ENCODE data around the gene TBC1D4. TPM values are rescaled to one million over a fixed set of nuclear protein-coding genes. Genes with fewer than 3 reads are reported as not detected.
"Not testable (repeated sequence)": the region's sequence is repeated elsewhere in the genome, so short reads cannot be mapped to it uniquely, and the experiment has no call there.

Gene TBC1D4
- total RNA-seq, 2 donors from 2014 or later: 27.6 to 56.1 TPM

- no peaks in the 10 kb centered on the region for H3K9me3 ChIP-seq
- no peaks in the 10 kb centered on the region for H3K27me3 ChIP-seq (replicated peaks; ENCODE audit: insufficient read depth)
- no peak for TF ChIP-seq POLR2AphosphoS5 (IDR thresholded peaks at IDR 0.05)
- TF ChIP-seq POLR2A (IDR thresholded peaks at IDR 0.05): no peak
- TF ChIP-seq CTCF (IDR thresholded peaks at IDR 0.05): no peak
- H3K27ac ChIP-seq: no peak overlapping the region
- no peaks in the 10 kb centered on the region for H3K36me3 ChIP-seq
- H3K4me3 ChIP-seq: no peak overlapping the region
- WGBS: 82% methylated on average over 8 of the region's 8 CpGs
- DNase-seq (ENCODE audit: low spot score): no peak
- intact Hi-C loops (cut with DNase I): no loop called here
- H3K4me1 ChIP-seq (replicated peaks): no peaks in the 10 kb centered on the region
Observed at GRCh38 chr13:75279834-75280369, 202.1 kb downstream of the TBC1D4 start.

- H3K9me3 ChIP-seq; H3K4me1 ChIP-seq (replicated peaks); H3K27ac ChIP-seq; intact Hi-C loops (cut with DNase I); H3K27me3 ChIP-seq (replicated peaks; ENCODE audit: insufficient read depth); H3K36me3 ChIP-seq; H3K4me3 ChIP-seq; DNase-seq (ENCODE audit: low spot score): not testable (repeated sequence)
- WGBS: 96% methylated on average over 4 of the region's 4 CpGs
Observed at GRCh38 chr13:75273695-75274094, 208.3 kb downstream of the TBC1D4 start.

- H3K36me3 ChIP-seq: no peaks in the 10 kb centered on the region
- no peak for DNase-seq (ENCODE audit: low spot score)
- WGBS: 97% methylated on average over 1 of the region's 1 CpG
- TF ChIP-seq CTCF (IDR thresholded peaks at IDR 0.05) (no peak), POLR2AphosphoS5 (IDR thresholded peaks at IDR 0.05) (no peak), POLR2A (IDR thresholded peaks at IDR 0.05) (no peak)
- H3K27me3 ChIP-seq (replicated peaks; ENCODE audit: insufficient read depth): no peaks in the 10 kb centered on the region
- no peaks in the 10 kb centered on the region for H3K4me1 ChIP-seq (replicated peaks)
- no peaks in the 10 kb centered on the region for H3K9me3 ChIP-seq
- no peak overlapping the region for H3K27ac ChIP-seq
- no peak overlapping the region for H3K4me3 ChIP-seq
- intact Hi-C loops (cut with DNase I): no loop called here
Observed at GRCh38 chr13:75271846-75272245, 210.1 kb downstream of the TBC1D4 start.

GRCh38 chr13:75268481-75268880, 213.5 kb downstream of the TBC1D4 start:
- DNase-seq (ENCODE audit: low spot score); H3K4me3 ChIP-seq; intact Hi-C loops (cut with DNase I); H3K9me3 ChIP-seq; H3K36me3 ChIP-seq; H3K4me1 ChIP-seq (replicated peaks); H3K27ac ChIP-seq; H3K27me3 ChIP-seq (replicated peaks; ENCODE audit: insufficient read depth): not testable (repeated sequence)
- WGBS: 97% methylated on average over 24 of the region's 24 CpGs

GRCh38 chr13:75264611-75265010, 217.4 kb downstream of the TBC1D4 start:
- TF ChIP-seq CTCF (IDR thresholded peaks at IDR 0.05) (no peak), POLR2AphosphoS5 (IDR thresholded peaks at IDR 0.05) (no peak), POLR2A (IDR thresholded peaks at IDR 0.05) (no peak)
- DNase-seq (ENCODE audit: low spot score): no peak
- H3K4me1 ChIP-seq (replicated peaks): no peaks in the 10 kb centered on the region
- no peak overlapping the region for H3K27ac ChIP-seq
- 97% methylated on average over 2 of the region's 2 CpGs for WGBS
- no peaks in the 10 kb centered on the region for H3K36me3 ChIP-seq
- H3K9me3 ChIP-seq: no peaks in the 10 kb centered on the region
- intact Hi-C loops (cut with DNase I): no loop called here
- H3K27me3 ChIP-seq (replicated peaks; ENCODE audit: insufficient read depth): no peaks in the 10 kb centered on the region
- no peak overlapping the region for H3K4me3 ChIP-seq

GRCh38 chr13:75263741-75264407, 218.1 kb downstream of the TBC1D4 start:
- H3K9me3 ChIP-seq: no peaks in the 10 kb centered on the region
- no peak overlapping the region for H3K27ac ChIP-seq
- no peak for TF ChIP-seq POLR2AphosphoS5 (IDR thresholded peaks at IDR 0.05)
- TF ChIP-seq POLR2A (IDR thresholded peaks at IDR 0.05): no peak
- TF ChIP-seq CTCF (IDR thresholded peaks at IDR 0.05): no peak
- intact Hi-C loops (cut with DNase I): no loop called here
- WGBS: 56% methylated on average over 1 of the region's 1 CpG
- DNase-seq (ENCODE audit: low spot score): no peak
- H3K36me3 ChIP-seq: no peaks in the 10 kb centered on the region
- no peaks in the 10 kb centered on the region for H3K27me3 ChIP-seq (replicated peaks; ENCODE audit: insufficient read depth)
- no peaks in the 10 kb centered on the region for H3K4me1 ChIP-seq (replicated peaks)
- H3K4me3 ChIP-seq: no peak overlapping the region

Data from prostate gland (tissue), 2 donors.